Muscle of back (tissue), 13 donors: ENCODE data around the gene TM7SF3. TPM values are rescaled to one million over a fixed set of nuclear protein-coding genes. Genes with fewer than 3 reads are reported as not detected.
"Not testable (repeated sequence)": the region's sequence is repeated elsewhere in the genome, so short reads cannot be mapped to it uniquely, and the experiment has no call there.

ENCODE experiments used
- DNase-seq, 3 donors: peaks; one replicate each; pipeline versions ENCODE4 v3.0.0 to v3.0.0-alpha.2; 2013
- long read RNA-seq, 9 donors: transcript quantifications; one replicate each; lab custom pipeline, GENCODE V29; 2026
- polyA plus RNA-seq, 10 donors: library from polyadenylated mRNA; unstranded; fragments of 120-200 nt; gene quantifications; one replicate each; pipeline ENCODE4 v1.2.1, GENCODE V29; 2013; ENCODE audit not compliant: insufficient read length in 10 of 10

Gene TM7SF3
- polyA plus RNA-seq = 10 to 100 TPM; 18.5 to 35.0 (median 29.2) TPM
- long read RNA-seq, donor 1, partial matches to known transcripts = 0 of 3 reads
- long read RNA-seq, donor 1, other reads (novel, unspliced or antisense) = 0 of 3 reads
- long read RNA-seq, donor 2, partial matches to known transcripts = 0 of 3 reads
- long read RNA-seq, donor 2, other reads (novel, unspliced or antisense) = 0 of 3 reads
- long read RNA-seq, donor 3 = 0 reads
- long read RNA-seq, donor 4, partial matches to known transcripts = 10 of 10 reads
- long read RNA-seq, donor 4, other reads (novel, unspliced or antisense) = 0 of 10 reads
- long read RNA-seq, donor 5, partial matches to known transcripts = 0 of 2 reads
- long read RNA-seq, donor 5, other reads (novel, unspliced or antisense) = 0 of 2 reads
- long read RNA-seq, donor 6, transcript TM7SF3-201 (12 exons, 2,709 nt) = major isoform, 5 of 16 reads
- long read RNA-seq, donor 6, partial matches to known transcripts = 10 of 16 reads
- long read RNA-seq, donor 6, other reads (novel, unspliced or antisense) = 0 of 16 reads
- long read RNA-seq, donor 7, transcript TM7SF3-201 (12 exons, 2,709 nt) = major isoform, 5 of 15 reads
- long read RNA-seq, donor 7, partial matches to known transcripts = 10 of 15 reads
- long read RNA-seq, donor 7, other reads (novel, unspliced or antisense) = 0 of 15 reads
- long read RNA-seq, donor 8, partial matches to known transcripts = 0 of 2 reads
- long read RNA-seq, donor 8, other reads (novel, unspliced or antisense) = 0 of 2 reads
- long read RNA-seq, donor 9, partial matches to known transcripts = 0 of 2 reads
- long read RNA-seq, donor 9, other reads (novel, unspliced or antisense) = 0 of 2 reads

GRCh38 chr12:27014085-27014858 lies at the start of gene TM7SF3:
Gene TM7SF3, minus strand, starts transcription at chr12:27014384. Its CDS starts 216 bp downstream, at chr12:27014168.
- DNase-seq = peak; percentile 87 to 95 (median 93)

GRCh38 chr12:27063250-27063851 lies 49.2 kb upstream of the TM7SF3 start:
- no peak for DNase-seq

GRCh38 chr12:27061317-27061716 lies 47.1 kb upstream of the TM7SF3 start:
- no peak for DNase-seq

- peak in 2 of 3 donors; percentile 15 to 18 for DNase-seq
Observed at GRCh38 chr12:27060740-27061139, 46.6 kb upstream of the TM7SF3 start.

GRCh38 chr12:27057543-27057942 lies 43.4 kb upstream of the TM7SF3 start:
- DNase-seq = no peak

GRCh38 chr12:27055966-27056365 lies 41.8 kb upstream of the TM7SF3 start:
- no peak for DNase-seq

- DNase-seq = no peak
Observed at GRCh38 chr12:27052742-27053141, 38.6 kb upstream of the TM7SF3 start.

- no peak for DNase-seq
Observed at GRCh38 chr12:27052176-27052575, 38.0 kb upstream of the TM7SF3 start.

- DNase-seq = peak in 2 of 3 donors; percentile 26 to 77
Observed at GRCh38 chr12:27048822-27049752, 34.9 kb upstream of the TM7SF3 start.

GRCh38 chr12:27042018-27042417 lies 27.8 kb upstream of the TM7SF3 start:
- DNase-seq = not testable (repeated sequence)

GRCh38 chr12:27040637-27041036 lies 26.5 kb upstream of the TM7SF3 start:
- not testable (repeated sequence) for DNase-seq

GRCh38 chr12:27034607-27035293 lies 20.6 kb upstream of the TM7SF3 start:
- DNase-seq = peak; percentile 33 to 57 (median 33)

- DNase-seq = no peak
Observed at GRCh38 chr12:27032679-27033078, 18.5 kb upstream of the TM7SF3 start.

- DNase-seq = no peak
Observed at GRCh38 chr12:27031531-27031930, 17.3 kb upstream of the TM7SF3 start.

- DNase-seq = no peak
Observed at GRCh38 chr12:27026257-27026656, 12.1 kb upstream of the TM7SF3 start.

- DNase-seq = no peak
Observed at GRCh38 chr12:27025116-27025515, 10.9 kb upstream of the TM7SF3 start.

- no peak for DNase-seq
Observed at GRCh38 chr12:27024291-27024690, 10.1 kb upstream of the TM7SF3 start.

- no peak for DNase-seq
Observed at GRCh38 chr12:27020761-27021160, 6.6 kb upstream of the TM7SF3 start.

GRCh38 chr12:27018037-27018436 lies 3.9 kb upstream of the TM7SF3 start:
- DNase-seq = no peak
